ENCODE data around the gene FEM1C. TPM values are rescaled to one million over a fixed set of nuclear protein-coding genes. Genes with fewer than 3 reads are reported as not detected.

The FEM1C gene, protein sequence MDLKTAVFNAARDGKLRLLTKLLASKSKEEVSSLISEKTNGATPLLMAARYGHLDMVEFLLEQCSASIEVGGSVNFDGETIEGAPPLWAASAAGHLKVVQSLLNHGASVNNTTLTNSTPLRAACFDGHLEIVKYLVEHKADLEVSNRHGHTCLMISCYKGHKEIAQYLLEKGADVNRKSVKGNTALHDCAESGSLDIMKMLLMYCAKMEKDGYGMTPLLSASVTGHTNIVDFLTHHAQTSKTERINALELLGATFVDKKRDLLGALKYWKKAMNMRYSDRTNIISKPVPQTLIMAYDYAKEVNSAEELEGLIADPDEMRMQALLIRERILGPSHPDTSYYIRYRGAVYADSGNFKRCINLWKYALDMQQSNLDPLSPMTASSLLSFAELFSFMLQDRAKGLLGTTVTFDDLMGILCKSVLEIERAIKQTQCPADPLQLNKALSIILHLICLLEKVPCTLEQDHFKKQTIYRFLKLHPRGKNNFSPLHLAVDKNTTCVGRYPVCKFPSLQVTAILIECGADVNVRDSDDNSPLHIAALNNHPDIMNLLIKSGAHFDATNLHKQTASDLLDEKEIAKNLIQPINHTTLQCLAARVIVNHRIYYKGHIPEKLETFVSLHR
- total RNA-seq, result 15.0 and 19.3 TPM in 2 replicates

DNA sequence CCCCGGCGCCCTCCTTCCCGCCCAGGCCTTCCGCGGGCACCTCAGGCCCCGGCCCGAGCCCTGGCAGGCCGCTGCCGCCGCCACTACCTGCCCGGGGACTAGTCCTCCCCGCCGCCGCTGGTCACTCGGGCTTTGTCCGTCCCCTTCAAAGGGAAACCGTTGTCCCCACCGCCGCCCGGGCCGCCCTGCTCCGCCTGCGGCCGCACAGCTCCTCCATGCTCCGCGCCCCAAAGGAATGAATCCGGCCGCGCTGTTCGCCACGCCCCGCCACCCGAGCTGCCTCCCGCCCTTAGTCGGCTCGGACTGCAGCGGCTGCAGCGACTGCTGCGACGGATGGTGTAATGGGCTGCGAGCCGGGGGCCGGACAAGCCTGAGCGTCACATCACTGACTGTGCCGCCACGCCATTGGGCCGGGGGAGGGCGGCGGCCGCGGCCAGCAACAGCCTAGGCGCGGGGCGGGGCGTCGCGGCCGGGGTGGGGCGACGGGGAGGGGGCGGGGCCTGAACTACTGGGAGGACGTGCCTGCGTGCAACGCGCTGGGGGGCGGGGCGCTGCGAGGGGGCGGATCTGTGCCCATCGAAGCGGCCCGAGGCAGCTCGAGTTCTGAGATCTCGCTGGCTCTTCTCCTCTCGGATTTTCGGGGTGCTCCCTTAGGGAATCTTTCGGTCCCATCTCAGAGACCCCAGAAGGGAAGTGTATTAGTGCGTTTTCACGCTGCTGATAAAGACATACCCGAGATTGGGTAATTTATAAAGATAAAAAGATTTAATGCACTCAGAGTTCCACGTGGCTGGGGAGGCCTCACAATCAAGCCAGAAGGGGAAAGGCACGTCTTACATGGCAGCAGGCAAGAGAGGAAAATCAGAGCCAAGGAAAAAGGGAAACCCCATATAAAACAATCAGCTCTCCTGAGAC lies at the start of gene FEM1C:
FEM1C (minus strand) TSS at position 340 of the 915 bp plus-strand sequence. CDS start 1,282 bp downstream, outside the sequence.
- peak; percentile 98 for DNase-seq

DNA sequence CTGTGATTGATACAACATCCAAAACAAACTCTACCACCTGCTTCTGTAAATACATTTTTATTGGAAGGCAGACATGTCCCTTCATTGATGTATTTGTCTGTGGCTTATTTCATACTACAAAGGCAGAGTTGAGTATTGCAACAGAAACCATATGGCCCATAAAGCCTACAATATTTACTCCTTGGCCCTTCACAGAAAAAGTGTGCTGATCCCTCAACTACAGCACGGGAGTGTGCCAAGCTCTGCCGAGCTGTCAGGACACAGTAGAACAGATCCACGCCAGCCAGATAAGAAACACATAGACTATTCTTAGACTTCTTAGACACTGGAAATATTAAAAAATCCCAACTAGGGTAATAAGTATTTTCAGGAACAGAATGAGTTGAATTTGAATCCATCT lies 44.5 kb upstream of the FEM1C start:
- no peak for DNase-seq

DNA sequence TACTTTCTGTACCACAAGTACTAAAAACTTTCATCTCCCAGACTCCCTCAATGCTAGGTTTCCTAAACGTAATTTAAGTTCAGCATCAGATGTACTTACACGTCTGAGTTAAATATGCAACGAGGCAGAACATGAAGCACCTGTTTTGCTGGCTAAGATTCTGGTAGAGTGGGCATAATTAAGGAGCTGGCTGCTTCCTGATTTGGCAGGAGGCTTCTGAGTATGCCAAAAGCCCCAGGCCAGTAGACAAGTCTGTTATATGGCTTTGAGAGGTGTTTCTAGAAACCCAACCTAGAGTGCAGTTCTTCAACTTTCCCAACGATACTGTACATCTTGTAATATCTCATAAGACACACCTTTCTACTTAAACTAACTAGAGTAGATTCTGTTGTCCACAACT lies 44.1 kb upstream of the FEM1C start:
- DNase-seq, result no peak

DNA sequence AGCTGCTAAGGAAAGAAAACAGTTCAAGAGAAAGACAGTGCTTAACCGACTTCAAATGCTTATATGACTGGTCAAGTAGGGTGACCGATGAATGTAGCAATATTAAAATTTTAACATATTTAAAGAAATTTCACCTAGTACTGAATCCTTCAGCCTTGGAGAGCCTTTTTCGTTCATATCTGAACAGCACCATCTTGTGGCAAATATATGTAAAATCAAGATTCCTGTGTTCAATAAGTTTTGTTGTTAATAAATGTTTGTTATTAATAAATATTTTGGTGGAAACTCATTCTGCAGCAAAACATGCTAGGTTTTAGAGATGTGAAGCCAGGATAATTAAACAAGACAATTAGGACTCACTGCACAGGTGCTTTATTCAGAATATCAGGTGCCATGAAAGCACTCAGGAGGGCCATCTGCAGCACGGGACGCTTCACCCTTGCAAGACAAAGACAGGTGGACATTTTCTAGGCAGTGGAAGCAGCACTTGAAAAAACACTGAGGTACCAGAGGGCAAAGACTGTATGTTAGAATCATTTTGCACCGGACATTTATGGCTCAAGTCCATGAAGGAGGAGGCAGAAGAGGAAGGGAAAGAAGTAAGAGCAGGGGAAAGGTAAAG lies 42.1 kb upstream of the FEM1C start:
- DNase-seq, result peak; percentile 53

DNA sequence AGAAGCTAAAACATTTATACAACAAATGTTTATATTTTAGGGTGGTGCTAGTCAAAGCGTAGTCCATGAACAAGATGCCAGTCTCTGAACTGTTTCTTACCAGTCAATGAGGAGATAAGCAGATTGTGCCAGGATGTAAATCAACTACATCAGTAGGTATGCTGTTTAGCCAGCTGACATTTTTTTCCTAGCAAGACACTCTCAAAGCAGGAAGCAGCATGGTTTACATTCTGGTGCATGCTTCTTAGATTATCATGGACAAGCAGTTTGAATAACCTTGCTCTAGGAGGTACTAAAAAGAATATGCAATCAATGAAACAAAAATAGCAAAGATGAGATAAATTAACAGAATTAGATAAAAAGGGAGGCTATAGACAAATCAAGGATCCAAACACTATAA lies 40.7 kb upstream of the FEM1C start:
- no peak for DNase-seq

DNA sequence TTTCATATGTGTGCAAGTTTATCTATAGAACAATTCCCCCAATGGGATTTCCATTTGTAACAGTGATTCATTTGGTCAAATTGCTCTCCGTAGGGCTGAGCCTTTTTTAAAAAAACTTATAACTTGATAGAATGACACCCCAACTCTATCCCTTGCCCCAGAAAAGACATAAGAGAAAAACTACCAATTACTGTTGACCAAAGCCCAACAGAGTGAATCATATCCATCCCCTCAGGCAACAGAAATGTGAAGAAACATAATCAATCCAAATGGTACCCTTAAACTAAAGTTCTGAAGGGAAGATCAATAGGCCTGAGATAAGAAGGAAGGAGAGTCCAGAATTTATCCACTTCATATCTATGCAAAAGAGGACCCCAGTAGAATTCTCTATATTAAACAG lies 39.9 kb upstream of the FEM1C start:
- no peak for DNase-seq

DNA sequence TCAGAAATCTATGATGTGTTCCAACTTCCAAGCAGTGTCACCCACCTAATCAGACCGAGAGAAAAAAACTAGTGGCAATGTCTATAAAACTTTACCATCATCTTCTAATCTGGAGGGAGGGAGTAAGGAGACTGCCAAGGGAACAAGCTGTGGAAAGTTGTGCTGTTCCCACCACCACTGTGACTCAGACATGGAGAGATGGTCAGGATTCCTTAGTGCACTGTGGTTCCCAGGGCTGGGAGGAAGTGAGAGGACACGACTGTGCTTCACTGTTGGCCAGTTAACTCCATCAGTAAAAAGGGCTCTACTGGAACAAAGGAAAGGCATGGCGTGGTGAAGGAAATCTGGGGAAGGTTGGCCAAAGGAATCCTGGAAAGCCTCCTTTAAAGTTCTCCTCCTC lies 38.9 kb upstream of the FEM1C start:
- peak; percentile 72 for DNase-seq

DNA sequence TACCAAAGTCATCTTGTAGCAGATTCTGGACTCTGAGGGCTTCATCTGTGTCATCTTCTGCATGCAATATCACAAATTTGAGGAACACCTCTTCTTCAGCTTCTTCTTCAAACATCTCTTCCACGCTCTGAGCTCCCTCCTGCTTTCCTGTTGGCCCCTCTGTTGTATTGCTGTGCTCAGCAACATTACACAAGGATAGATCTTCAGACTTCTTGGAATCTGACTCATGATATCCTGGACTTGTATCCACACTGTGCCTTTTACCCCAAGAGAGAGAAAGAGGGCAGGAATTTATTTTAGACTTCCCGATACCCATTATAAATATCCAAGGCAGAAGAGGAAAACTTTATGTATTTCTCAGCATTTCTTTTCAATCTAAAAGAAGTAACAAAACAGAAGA lies 36.4 kb upstream of the FEM1C start:
- DNase-seq, result no peak

DNA sequence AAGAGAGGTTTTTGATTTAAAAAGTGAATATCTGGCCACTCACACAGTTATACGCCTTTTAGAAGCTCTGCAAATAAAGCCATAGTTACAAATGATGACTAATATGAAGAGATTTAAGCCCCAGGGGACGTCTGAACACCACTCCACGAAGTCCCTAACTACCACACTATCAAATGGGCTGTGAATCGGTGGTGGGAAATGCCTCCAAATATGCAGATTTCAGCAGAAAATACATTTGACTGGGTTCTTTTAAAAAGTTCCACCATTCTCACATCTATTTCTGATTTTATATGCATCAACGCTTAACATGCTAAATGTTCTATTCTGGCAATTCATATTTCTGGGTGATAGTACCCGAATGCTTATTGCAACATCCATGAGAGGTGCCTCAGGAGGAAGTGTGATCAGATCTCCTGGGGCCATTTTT lies 35.2 kb upstream of the FEM1C start:
- no peak for DNase-seq

DNA sequence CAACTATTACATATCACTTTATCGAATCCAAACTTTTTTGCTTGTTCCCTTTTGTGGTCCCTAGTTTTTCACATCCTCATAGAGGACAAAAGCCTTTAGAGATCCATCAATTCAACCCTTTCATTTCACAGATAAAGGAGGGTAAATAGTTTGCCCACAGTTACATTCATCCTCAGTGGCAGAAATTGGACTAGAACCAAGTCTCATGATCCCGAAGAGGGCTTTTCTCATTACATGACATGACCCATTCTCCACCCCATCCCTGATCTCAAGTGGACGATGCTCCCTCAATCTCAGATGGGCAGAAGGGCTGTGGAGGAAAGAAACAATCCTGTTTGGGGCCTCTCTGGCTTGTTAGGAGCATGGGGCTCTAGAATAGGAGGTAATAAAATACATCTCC lies 34.6 kb upstream of the FEM1C start:
- DNase-seq, result no peak

DNA sequence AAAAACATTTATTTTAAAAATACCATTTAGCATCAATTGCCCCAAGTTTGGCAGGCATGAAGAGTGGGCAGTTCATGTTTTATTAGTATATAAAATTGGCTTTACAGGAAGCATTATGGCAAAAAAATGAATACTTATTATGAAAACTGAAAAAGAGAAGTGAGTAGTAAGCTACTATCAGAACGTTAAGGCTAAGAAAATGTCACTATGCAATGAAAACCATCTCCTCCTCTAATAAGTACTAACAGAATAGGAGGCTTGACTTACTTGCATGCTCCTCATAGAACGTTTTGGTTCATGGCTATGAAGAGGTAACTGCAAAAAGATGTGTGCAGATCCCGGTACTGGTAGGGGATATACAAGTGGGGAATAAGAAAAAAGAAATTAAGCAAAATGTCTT lies 34.1 kb upstream of the FEM1C start:
- DNase-seq, result no peak

DNA sequence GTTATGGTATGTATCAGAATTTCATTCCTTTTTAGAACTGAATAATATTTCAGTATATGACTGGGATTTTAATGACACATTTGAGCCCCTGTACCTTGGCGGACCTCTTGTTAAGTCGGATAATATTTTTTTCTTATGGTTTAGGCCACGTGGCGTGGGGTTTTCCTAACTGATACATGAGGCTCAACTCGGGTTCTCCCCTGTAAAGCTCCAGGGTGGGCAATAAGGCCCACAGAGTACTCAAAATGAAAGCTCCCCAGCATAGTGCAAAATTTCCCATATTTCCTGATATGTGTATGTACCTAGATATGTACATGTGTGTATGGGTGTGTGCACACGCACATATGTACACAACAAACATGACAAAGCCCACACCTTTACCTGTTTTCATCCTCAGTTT lies 33.2 kb upstream of the FEM1C start:
- no peak for DNase-seq

DNA sequence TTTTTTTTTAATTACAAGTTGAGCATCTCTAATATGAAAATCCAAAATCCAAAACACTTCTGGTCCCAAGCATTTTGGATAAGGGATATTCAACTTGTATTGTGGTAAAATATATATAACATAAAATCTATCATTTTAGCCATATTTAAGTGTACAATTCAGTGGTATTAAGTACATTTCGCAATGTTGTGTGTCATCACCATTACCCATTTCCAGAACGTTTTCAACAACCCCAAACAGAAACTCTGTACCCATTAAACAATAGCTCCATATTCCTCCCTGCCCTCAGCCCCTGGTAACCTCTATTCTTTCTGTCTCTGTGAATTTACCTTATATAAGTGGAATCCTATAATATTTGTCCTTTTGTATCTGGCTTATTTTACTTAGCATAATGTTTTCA lies 32.8 kb upstream of the FEM1C start:
- no peak for DNase-seq

DNA sequence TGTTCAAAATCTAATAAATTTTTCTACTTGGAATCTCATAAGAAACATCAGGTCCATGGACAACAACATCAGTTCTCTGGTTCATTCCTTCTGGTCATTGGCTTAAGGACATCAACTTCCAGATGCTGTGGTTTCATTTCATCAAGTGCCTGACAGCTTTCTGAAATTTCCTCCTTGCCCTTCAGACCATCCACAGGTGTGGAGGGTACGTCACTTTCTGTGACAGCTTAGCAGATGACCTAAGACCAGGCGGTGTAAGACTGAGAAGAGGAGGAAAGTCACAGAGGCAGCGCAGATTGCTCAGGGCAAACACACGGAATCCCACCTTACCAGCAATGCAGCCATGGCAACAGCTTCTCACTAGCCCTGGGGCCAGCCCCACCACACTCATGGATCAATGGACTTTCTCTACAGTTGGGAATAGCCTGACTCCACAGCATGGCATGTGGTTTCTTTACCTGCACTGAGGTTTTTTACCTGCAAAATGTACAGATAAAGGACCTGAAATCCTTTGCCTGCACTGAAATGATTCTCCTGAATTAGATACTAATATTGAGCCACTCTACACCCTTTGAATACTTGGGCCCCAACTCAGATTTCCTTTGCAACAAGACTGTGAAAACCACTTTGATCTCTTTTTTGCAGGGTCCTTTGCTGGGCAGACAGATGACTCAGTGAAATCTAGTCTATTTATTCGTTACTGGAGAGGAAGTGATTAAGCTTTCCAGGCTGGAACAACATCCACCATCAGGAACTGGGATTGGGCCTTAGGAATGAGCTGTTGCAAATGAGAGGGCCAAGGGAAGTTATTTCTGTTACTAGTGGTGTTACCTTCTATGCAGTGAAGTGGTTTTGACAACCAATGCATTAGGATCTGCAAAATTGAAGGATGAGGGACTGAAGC lies 30.8 kb upstream of the FEM1C start:
- DNase-seq, result peak; percentile 94

DNA sequence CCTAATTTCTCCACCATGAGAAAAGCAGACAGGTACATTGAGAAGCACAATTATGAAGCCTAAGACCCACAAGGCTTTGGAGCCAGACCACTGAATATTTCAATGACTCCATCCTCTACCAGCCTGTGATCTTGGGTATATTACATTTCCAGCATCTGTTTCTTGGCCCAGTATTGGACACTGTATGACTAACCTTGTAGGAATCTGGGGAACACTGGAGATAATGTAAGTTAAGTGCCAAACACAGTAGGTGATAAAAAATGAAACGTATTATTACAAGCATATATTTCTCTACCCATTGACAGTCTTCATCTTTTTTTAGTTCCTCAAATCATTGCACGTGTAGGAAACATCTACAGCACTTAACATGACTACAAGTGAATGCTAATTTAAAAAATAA lies 28.6 kb upstream of the FEM1C start:
- DNase-seq, result peak; percentile 42

DNA sequence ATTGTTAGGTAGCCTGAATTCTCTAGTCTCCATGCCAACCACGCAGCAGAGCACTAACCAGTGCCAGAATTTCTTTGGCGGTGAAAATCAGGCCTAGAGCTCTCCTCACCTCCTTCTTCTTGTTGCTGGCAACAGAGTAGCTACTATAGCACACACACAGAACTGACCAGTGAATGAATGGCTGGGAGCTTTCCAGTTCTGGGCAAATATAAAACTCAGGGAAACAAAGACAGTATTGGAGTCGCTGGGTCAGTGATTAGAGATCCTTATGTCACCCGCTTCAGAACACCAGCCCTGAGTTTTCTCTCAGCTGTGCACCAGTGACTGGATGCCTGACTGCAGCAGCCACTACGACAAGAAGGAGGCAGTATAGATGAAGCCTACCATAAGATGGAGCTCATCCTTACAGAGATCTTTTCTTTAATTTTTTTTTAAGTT lies 26.9 kb upstream of the FEM1C start:
- DNase-seq, result peak; percentile 68

DNA sequence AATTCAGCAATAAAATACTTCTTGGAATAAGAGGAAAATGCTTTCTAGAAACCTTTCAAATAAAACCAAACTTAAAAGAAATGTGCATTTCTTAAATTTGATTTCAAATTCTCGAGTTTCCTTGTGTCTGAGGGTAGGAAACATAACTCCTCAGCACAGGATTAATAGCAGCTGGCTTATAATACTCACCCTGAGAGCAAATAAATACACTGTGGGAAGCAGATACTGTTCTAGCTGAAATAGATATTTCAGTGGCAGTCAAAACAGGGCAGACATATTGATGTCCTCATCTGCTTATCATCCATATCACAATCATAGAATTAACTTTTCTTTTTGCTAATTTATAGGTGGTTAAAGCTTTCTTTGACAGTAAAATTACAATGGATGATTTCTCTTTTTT lies 24.1 kb upstream of the FEM1C start:
- DNase-seq, result no peak

DNA sequence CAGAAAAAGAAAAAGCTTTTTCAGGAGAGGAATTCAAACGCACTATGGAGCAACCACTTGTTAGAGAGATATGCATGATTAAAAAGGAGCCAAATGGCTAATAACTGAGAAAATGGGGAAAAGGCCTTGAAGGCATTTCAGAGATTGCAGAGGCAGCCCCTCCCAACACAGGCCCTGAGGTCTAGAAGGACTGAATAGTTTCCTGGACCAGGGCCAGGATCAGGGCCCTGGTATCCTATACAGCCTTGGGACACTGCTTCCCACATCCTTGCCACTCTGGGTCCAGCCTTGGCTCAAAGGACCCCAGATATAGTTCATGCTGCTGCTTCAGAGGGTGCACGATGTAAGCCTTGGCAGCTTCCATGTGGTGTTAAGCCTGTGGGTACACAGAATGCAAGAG lies 20.7 kb upstream of the FEM1C start:
- no peak for DNase-seq

DNA sequence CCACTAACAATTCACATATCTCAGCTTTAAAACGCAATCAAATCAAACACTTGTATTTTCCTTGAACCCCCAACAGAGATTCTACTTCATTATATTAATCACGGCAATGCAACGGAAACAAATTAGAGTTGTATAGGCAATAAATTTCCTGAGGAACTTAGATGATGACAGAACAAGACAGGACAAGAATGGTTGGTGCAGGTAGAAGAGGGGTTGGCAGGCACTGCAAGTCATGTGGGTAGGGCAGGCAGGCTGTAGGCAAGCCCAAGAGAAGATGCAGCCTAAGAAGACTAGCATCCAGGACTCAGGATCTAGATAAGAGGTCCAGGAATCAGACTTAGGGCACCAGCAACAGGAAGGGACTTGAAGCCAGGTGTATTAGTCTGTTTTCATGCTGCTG lies 16.6 kb upstream of the FEM1C start:
- DNase-seq, result no peak

DNA sequence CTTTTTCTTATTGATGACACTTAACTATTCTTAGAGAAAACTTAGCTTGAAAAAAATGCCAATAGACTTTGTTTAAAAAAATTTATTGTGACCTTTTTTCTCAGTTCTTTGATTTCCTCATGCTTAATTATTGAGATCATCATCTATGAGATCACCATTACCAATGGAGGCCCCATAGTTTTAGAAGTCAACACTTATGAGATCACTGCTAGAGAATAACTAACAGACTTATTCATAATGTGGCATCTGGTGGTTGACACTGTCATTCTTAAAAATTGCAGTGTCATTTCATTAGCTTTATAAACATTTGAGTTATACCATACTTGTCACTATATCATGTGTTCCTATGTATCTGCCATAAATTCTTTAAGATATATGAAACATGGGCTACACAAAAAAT lies 14.9 kb upstream of the FEM1C start:
- DNase-seq, result no peak

DNA sequence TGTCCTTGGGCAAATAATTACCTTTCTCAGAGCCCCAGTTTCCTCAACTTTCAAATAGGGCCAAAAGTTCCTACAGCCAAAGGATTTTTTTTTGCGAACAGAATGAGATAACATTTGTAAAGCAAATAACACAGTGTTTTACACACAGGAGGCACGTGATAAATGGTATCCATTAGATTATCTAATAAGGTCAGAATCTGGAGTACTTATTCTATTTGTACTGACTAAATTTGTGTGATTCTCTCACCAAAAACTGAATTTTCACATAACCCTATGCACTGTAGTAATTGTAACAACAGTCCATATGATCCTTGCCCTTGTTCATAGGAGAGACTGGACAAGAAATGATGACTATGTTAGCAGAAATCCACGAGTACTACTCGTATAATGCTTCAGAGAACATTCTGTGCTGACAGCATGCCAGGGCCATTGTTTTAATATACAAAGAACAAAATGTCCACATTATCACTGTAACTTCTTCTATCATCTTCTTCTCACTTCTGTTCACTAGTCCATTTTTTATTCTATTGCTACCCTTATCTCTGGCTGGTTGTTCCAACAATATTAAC lies 13.9 kb upstream of the FEM1C start:
- peak; percentile 61 for DNase-seq

Data from dermis blood vessel endothelial cell (primary cell).